H9 (cell line): ENCODE data around the gene WNT8A. TPM values are rescaled to one million over a fixed set of nuclear protein-coding genes. Genes with fewer than 3 reads are reported as not detected.
A peak's percentile ranks its signal among the peaks of the same experiment; 100 is the strongest.

Experiments used
- DNase-seq: peaks from one replicate; pipeline ENCODE4 v3.0.0-alpha.2; 2017
- H2AFZ ChIP-seq: one replicate; pipeline ENCODE4 v1.6.1; 2013; ENCODE audit warnings: mild to moderate bottlenecking, low read length, control low read depth, moderate library complexity
- H2AK5ac ChIP-seq: 2 replicates; pipeline ENCODE4 v1.6.1; 2013; ENCODE audit warnings: low read length, control low read depth, mixed read lengths; ENCODE audit not compliant: insufficient read length
- H2BK120ac ChIP-seq: one replicate; pipeline ENCODE4 v1.6.1; 2013; ENCODE audit warnings: low read depth, mild to moderate bottlenecking, low read length, control low read depth, inconsistent platforms; ENCODE audit not compliant: poor library complexity, severe bottlenecking
- H2BK12ac ChIP-seq: 2 replicates; pipeline ENCODE4 v1.6.1; 2013; ENCODE audit warnings: low read length, control low read depth, mixed read lengths, low read depth; ENCODE audit not compliant: insufficient read length
- H2BK15ac ChIP-seq: 2 replicates; pipeline ENCODE4 v1.6.1; 2013; ENCODE audit warnings: low read depth, low read length, control low read depth
- H2BK20ac ChIP-seq: one replicate; pipeline ENCODE4 v1.6.1; 2013; ENCODE audit warnings: low read depth, mild to moderate bottlenecking, low read length, control low read depth, inconsistent platforms; ENCODE audit not compliant: poor library complexity, severe bottlenecking
- H2BK5ac ChIP-seq: 2 replicates; pipeline ENCODE4 v1.6.1; 2013; ENCODE audit warnings: low read length, control low read depth, mixed read lengths; ENCODE audit not compliant: insufficient read length
- H3K14ac ChIP-seq: 2 replicates; pipeline ENCODE4 v1.6.1; 2013; ENCODE audit warnings: low read length, control low read depth; ENCODE audit not compliant: insufficient read depth
- H3K18ac ChIP-seq: 2 replicates; pipeline ENCODE4 v1.6.1; 2013; ENCODE audit warnings: low read depth, mild to moderate bottlenecking, mixed read lengths, low read length, control low read depth; ENCODE audit not compliant: insufficient read length
- H3K23ac ChIP-seq: 2 replicates; pipeline ENCODE4 v1.6.1; 2013; ENCODE audit warnings: low read length, control low read depth, mixed read lengths, low read depth; ENCODE audit not compliant: insufficient read length
- H3K23me2 ChIP-seq: 2 replicates; pipeline ENCODE4 v1.6.1; 2013; ENCODE audit warnings: low read depth, mild to moderate bottlenecking, mixed read lengths, low read length, control low read depth; ENCODE audit not compliant: insufficient read length, poor library complexity, severe bottlenecking
- H3K27ac ChIP-seq: 2 replicates; pipeline ENCODE4 v1.5.1; 2013; ENCODE audit warnings: low read length, control low read depth, mixed read lengths, low read depth; ENCODE audit not compliant: insufficient read length
- H3K27me3 ChIP-seq: 2 replicates; pipeline ENCODE4 v1.6.1; 2013; ENCODE audit warnings: low read length, control low read depth, inconsistent platforms; ENCODE audit not compliant: insufficient read depth
- H3K4ac ChIP-seq: 2 replicates; pipeline ENCODE4 v1.6.1; 2013; ENCODE audit warnings: low read depth, mild to moderate bottlenecking, control low read depth, inconsistent platforms, low read length, moderate library complexity
- H3K4me1 ChIP-seq: 2 replicates; pipeline ENCODE4 v1.6.1; 2013; ENCODE audit warnings: low read length, control low read depth, inconsistent platforms; ENCODE audit not compliant: insufficient read depth
- H3K4me2 ChIP-seq: 2 replicates; pipeline ENCODE4 v1.6.1; 2013; ENCODE audit warnings: low read length, control low read depth, mixed read lengths; ENCODE audit not compliant: insufficient read length, insufficient read depth
- H3K56ac ChIP-seq: 2 replicates; pipeline ENCODE4 v1.6.1; 2013; ENCODE audit warnings: low read depth, mild to moderate bottlenecking, mixed read lengths, low read length, control low read depth; ENCODE audit not compliant: insufficient read length
- H3K79me1 ChIP-seq: 2 replicates; pipeline ENCODE4 v1.6.1; 2013; ENCODE audit warnings: low read depth, mild to moderate bottlenecking, moderate library complexity, low read length, control low read depth, inconsistent platforms; ENCODE audit not compliant: insufficient read depth, poor library complexity, severe bottlenecking
- H3K79me2 ChIP-seq: 2 replicates; pipeline ENCODE4 v1.6.1; 2013; ENCODE audit warnings: low read length, control low read depth, inconsistent platforms; ENCODE audit not compliant: insufficient read depth
- H3K9ac ChIP-seq: 2 replicates; pipeline ENCODE4 v1.6.1; 2013; ENCODE audit warnings: low read length, control low read depth, mixed read lengths; ENCODE audit not compliant: insufficient read length; ENCODE audit errors: extremely low read depth
- H3K9me3 ChIP-seq: one replicate; pipeline ENCODE4 v1.6.1; 2013; ENCODE audit warnings: low read depth, low read length, inconsistent platforms; ENCODE audit not compliant: control insufficient read depth
- H3T11ph ChIP-seq: one replicate; pipeline ENCODE4 v1.6.1; 2013; ENCODE audit warnings: mild to moderate bottlenecking, low read length, control low read depth, inconsistent platforms
- H4K20me1 ChIP-seq: one replicate; pipeline ENCODE4 v1.6.1; 2013; ENCODE audit not compliant: control insufficient read depth, insufficient read length, insufficient read depth
- H4K5ac ChIP-seq: 2 replicates; pipeline ENCODE4 v1.6.1; 2013; ENCODE audit warnings: low read depth, mild to moderate bottlenecking, mixed read lengths, low read length, control low read depth; ENCODE audit not compliant: insufficient read length
- H4K8ac ChIP-seq: replicated peaks from 2 replicates; pipeline ENCODE4 v1.6.1; 2013; ENCODE audit warnings: low read length, control low read depth, mixed read lengths, low read depth; ENCODE audit not compliant: insufficient read length
- H4K91ac ChIP-seq: 2 replicates; pipeline ENCODE4 v1.6.1; 2013; ENCODE audit warnings: low read depth, mild to moderate bottlenecking, moderate library complexity, mixed read lengths, low read length, control low read depth; ENCODE audit not compliant: insufficient read length
- H3K27ac Mint-ChIP-seq, 3 experiments: 2 replicates in 2 of 3; 3 replicates in 1 of 3; pipeline ENCODE4 v1.8.0; 2020 to 2021; ENCODE audit warnings: mixed read lengths in 3 of 3, mild to moderate bottlenecking in 1 of 3, moderate library complexity in 1 of 3
- H3K27me3 Mint-ChIP-seq: 2 replicates; pipeline ENCODE4 v1.8.0; 2021; ENCODE audit warnings: low read depth, mild to moderate bottlenecking, moderate library complexity, mixed read lengths
- H3K36me3 Mint-ChIP-seq, 3 experiments: 2 replicates in 2 of 3; 3 replicates in 1 of 3; pipeline ENCODE4 v1.8.0; 2020 to 2021; ENCODE audit warnings: low read depth in 3 of 3, mixed read lengths in 3 of 3; ENCODE audit not compliant: insufficient read depth in 1 of 3
- H3K4me1 Mint-ChIP-seq, 2 experiments: 2 replicates each; pipeline ENCODE4 v1.8.0; 2020; ENCODE audit warnings: mixed read lengths in 2 of 2
- H3K4me3 Mint-ChIP-seq, 2 experiments: 2 replicates in 1 of 2; 3 replicates in 1 of 2; pipeline ENCODE4 v1.8.0; 2020 to 2021; ENCODE audit warnings: mild to moderate bottlenecking in 2 of 2, mixed read lengths in 2 of 2, moderate library complexity in 1 of 2
- H3K9me3 Mint-ChIP-seq, 2 experiments: 2 replicates in 1 of 2; 3 replicates in 1 of 2; pipeline ENCODE4 v1.8.0; 2020; ENCODE audit warnings: mild to moderate bottlenecking in 2 of 2, mixed read lengths in 2 of 2, moderate library complexity in 1 of 2
- WGBS: extraction: QIAGEN DNeasy Blood & Tissue Kit; methylation state at CpG from one replicate; pipeline ENCODE4 v1.1.7; 2013; ENCODE audit warnings: missing lambda C conversion rate, low lambda C conversion rate, mixed read lengths; ENCODE audit not compliant: insufficient read length; ENCODE audit errors: extremely low coverage; 5-methylcytosine and 5-hydroxymethylcytosine counted together
- total RNA-seq: library from RNA; stranded (reverse); gene quantifications from 2 replicates; pipeline ENCODE4 v1.2.1, GENCODE V29; 2021
- TF ChIP-seq, protein P1 (sequence below): fragments of 200-600 bp; sonication (generic); conservative IDR thresholded peaks from 3 replicates; pipeline ENCODE4 v1.8.0; 2021; ENCODE audit warnings: antibody characterized with exemption, mild to moderate bottlenecking

Gene WNT8A
- total RNA-seq, 1 experiment from 2014 or later: 0.33 TPM

- peak within 1 kb of the TSS; percentile 71 for H3K4me2 ChIP-seq
- H4K91ac ChIP-seq: no peak within 1 kb of the TSS
- WGBS: no CpG with 5 or more reads among the region's 31 CpGs
- no peaks in the 10 kb centered on the region for H4K20me1 ChIP-seq
- no peak within 1 kb of the TSS for H3K4ac ChIP-seq
- peaks cover 5% of the 10 kb centered on the region for H3K23me2 ChIP-seq
- no peak within 1 kb of the TSS for H3T11ph ChIP-seq
- peak within 1 kb of the TSS; percentile 73 to 82 for H3K4me3 Mint-ChIP-seq
- H2BK120ac ChIP-seq: no peak within 1 kb of the TSS
- no peaks in the 10 kb centered on the region for H3K36me3 Mint-ChIP-seq
- H3K18ac ChIP-seq: no peak within 1 kb of the TSS
- peaks cover 6% of the 10 kb centered on the region in 2 experiments for H3K4me1 Mint-ChIP-seq
- no peak within 1 kb of the TSS for H4K5ac ChIP-seq
- H3K23ac ChIP-seq: no peak within 1 kb of the TSS
- no peak within 1 kb of the TSS for H2BK20ac ChIP-seq
- DNase-seq: peak; percentile 82
- H3K9me3 Mint-ChIP-seq: 0 out of 5 replicates have a peak, but pooled peaks cover 0 to 3% of the 10 kb centered on the region in 2 experiments
- peak within 1 kb of the TSS; percentile 58 for H2AFZ ChIP-seq
- no peak within 1 kb of the TSS for H3K14ac ChIP-seq
- no peaks in the 10 kb centered on the region for H3K9me3 ChIP-seq
- H3K27ac ChIP-seq: no peak within 1 kb of the TSS
- peaks cover 6% of the 10 kb centered on the region for H3K27me3 Mint-ChIP-seq
- H2BK15ac ChIP-seq: no peak within 1 kb of the TSS
- H3K79me1 ChIP-seq: no peaks in the 10 kb centered on the region
- H2BK5ac ChIP-seq: no peak within 1 kb of the TSS
- H2BK12ac ChIP-seq: no peak within 1 kb of the TSS
- H2AK5ac ChIP-seq: no peak within 1 kb of the TSS
- no peak within 1 kb of the TSS for H3K9ac ChIP-seq
- H3K27me3 ChIP-seq: no peaks in the 10 kb centered on the region; the same call in 1 of the 2 replicates
- H3K79me2 ChIP-seq: no peaks in the 10 kb centered on the region
- TF ChIP-seq, protein P1, sequence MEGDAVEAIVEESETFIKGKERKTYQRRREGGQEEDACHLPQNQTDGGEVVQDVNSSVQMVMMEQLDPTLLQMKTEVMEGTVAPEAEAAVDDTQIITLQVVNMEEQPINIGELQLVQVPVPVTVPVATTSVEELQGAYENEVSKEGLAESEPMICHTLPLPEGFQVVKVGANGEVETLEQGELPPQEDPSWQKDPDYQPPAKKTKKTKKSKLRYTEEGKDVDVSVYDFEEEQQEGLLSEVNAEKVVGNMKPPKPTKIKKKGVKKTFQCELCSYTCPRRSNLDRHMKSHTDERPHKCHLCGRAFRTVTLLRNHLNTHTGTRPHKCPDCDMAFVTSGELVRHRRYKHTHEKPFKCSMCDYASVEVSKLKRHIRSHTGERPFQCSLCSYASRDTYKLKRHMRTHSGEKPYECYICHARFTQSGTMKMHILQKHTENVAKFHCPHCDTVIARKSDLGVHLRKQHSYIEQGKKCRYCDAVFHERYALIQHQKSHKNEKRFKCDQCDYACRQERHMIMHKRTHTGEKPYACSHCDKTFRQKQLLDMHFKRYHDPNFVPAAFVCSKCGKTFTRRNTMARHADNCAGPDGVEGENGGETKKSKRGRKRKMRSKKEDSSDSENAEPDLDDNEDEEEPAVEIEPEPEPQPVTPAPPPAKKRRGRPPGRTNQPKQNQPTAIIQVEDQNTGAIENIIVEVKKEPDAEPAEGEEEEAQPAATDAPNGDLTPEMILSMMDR: no peak
- no peak within 1 kb of the TSS for H3K27ac Mint-ChIP-seq
- no peaks in the 10 kb centered on the region for H3K4me1 ChIP-seq
- H4K8ac ChIP-seq: no peak within 1 kb of the TSS
- no peak within 1 kb of the TSS for H3K56ac ChIP-seq
Measured at GRCh38 chr5:138138949-138139780, 55.3 kb downstream of the WNT8A start, which contains the start of gene NME5. Gene NME5 (minus strand): TSS chr5:138139428. CDS start chr5:138138780, 648 bp downstream.
